Activated CD4-positive, alpha-beta T cell treated with anti-CD3 and anti-CD28 coated beads, Interleukin-2, amount 50 U/mL, for 48 hours (primary cell): ENCODE results near the gene COQ3.

Experiments used
- DNase-seq, 2 experiments: peaks; one replicate each; pipeline ENCODE4 v3.0.0-alpha.2; 2020

COQ3 gene

GRCh38 chr6:99393698-99394531, at the start of gene COQ3:
Gene COQ3 (minus strand): TSS chr6:99394195. CDS start chr6:99394179, 16 bp downstream.
- peak; percentile 67 to 73 for DNase-seq

- no peak for DNase-seq
Observed at GRCh38 chr6:99434702-99435530, 40.9 kb upstream of the COQ3 start.

GRCh38 chr6:99432877-99433276, 38.9 kb upstream of the COQ3 start:
- no peak for DNase-seq

GRCh38 chr6:99431901-99432300, 37.9 kb upstream of the COQ3 start:
- no peak for DNase-seq

- DNase-seq, result no peak
Observed at GRCh38 chr6:99427988-99428387, 34.0 kb upstream of the COQ3 start.

GRCh38 chr6:99426451-99426757, 32.4 kb upstream of the COQ3 start:
- DNase-seq, result no peak

GRCh38 chr6:99425647-99426450, 31.9 kb upstream of the COQ3 start:
- DNase-seq, result peak; percentile 74 to 81

- peak; percentile 79 to 86 for DNase-seq
Observed at GRCh38 chr6:99424761-99425646, 31.0 kb upstream of the COQ3 start, which contains the start of gene PNISR. Gene PNISR (minus strand): TSS chr6:99425308. CDS start chr6:99414659, 10,649 bp downstream.

- no peak for DNase-seq
Observed at GRCh38 chr6:99424022-99424421, 30.0 kb upstream of the COQ3 start.

- DNase-seq, result no peak
Observed at GRCh38 chr6:99422912-99423311, 28.9 kb upstream of the COQ3 start.

- no peak for DNase-seq
Observed at GRCh38 chr6:99416892-99417767, 23.1 kb upstream of the COQ3 start.

- no peak for DNase-seq
Observed at GRCh38 chr6:99416226-99416625, 22.2 kb upstream of the COQ3 start.

- DNase-seq, result no peak
Observed at GRCh38 chr6:99415446-99415845, 21.5 kb upstream of the COQ3 start.

- DNase-seq, result no peak
Observed at GRCh38 chr6:99412065-99412464, 18.1 kb upstream of the COQ3 start.

GRCh38 chr6:99409672-99410071, 15.7 kb upstream of the COQ3 start:
- no peak for DNase-seq

GRCh38 chr6:99407076-99407475, 13.1 kb upstream of the COQ3 start:
- no peak for DNase-seq

- no peak for DNase-seq
Observed at GRCh38 chr6:99402448-99402847, 8.5 kb upstream of the COQ3 start.

GRCh38 chr6:99397287-99397686, 3.3 kb upstream of the COQ3 start:
- DNase-seq, result no peak

- DNase-seq, result no peak
Observed at GRCh38 chr6:99393366-99393697, 663 bp downstream of the COQ3 start.

GRCh38 chr6:99390896-99391295, 3.1 kb downstream of the COQ3 start:
- DNase-seq, result no peak

- DNase-seq, result no peak
Observed at GRCh38 chr6:99384507-99384906, 9.5 kb downstream of the COQ3 start.
